ENCODE results near the gene CAT.

- TF ChIP-seq POLR2AphosphoS5 (IDR thresholded peaks at IDR 0.05; ENCODE audit: low read depth, low read length) (no peak), TAF1 (IDR thresholded peaks at IDR 0.05; ENCODE audit: borderline replicate concordance, insufficient read depth, low read length) (no peak)
Observed at GRCh38 chr11:34507156-34507555, 68.4 kb downstream of the CAT start.
